Measurements from ENCODE around the gene KRI1.

DNA sequence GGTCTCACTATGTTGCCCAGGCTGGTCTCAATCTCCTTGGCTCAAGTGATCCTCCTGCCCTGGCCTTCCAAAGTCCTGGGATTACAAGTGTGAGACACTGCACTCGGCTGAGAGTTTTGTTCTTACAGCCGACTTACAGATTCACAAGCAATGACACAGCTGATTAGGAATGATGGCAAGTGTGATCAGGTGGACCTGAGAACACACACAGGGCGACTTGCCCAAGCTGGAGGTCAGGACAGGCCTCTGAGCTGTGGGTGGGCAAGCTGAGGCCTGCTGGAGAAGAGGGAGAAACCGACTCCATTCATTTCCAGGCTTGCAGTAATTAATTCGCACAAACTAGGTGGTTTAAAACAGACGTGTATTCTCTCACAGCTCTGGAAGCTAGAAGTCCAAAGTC lies 30.2 kb downstream of the KRI1 start:
- TF ChIP-seq, protein P1, sequence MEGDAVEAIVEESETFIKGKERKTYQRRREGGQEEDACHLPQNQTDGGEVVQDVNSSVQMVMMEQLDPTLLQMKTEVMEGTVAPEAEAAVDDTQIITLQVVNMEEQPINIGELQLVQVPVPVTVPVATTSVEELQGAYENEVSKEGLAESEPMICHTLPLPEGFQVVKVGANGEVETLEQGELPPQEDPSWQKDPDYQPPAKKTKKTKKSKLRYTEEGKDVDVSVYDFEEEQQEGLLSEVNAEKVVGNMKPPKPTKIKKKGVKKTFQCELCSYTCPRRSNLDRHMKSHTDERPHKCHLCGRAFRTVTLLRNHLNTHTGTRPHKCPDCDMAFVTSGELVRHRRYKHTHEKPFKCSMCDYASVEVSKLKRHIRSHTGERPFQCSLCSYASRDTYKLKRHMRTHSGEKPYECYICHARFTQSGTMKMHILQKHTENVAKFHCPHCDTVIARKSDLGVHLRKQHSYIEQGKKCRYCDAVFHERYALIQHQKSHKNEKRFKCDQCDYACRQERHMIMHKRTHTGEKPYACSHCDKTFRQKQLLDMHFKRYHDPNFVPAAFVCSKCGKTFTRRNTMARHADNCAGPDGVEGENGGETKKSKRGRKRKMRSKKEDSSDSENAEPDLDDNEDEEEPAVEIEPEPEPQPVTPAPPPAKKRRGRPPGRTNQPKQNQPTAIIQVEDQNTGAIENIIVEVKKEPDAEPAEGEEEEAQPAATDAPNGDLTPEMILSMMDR (IDR thresholded peaks at IDR 0.05) = no peak
- TF ChIP-seq POLR2A (IDR thresholded peaks at IDR 0.05) = no peak

All from adrenal gland (tissue), 5 donors.